Psoas muscle (tissue), 8 donors: ENCODE data around the gene CENPX. TPM values are rescaled to one million over a fixed set of nuclear protein-coding genes. Genes with fewer than 3 reads are reported as not detected.
"Not testable (repeated sequence)": the region's sequence is repeated elsewhere in the genome, so short reads cannot be mapped to it uniquely, and the experiment has no call there.

ENCODE experiments used
- ATAC-seq, 4 donors: fragments of 200-7000 bp; cut with Tn5 transposase; one replicate each; pipeline ENCODE4 v1.9.1; 2020; ENCODE audit warnings: moderate library complexity in 3 of 4, mild to moderate bottlenecking in 2 of 4
- DNase-seq, 2 donors: peaks; one replicate each; pipeline ENCODE4 v3.0.0-alpha.2; 2020
- H3K27ac ChIP-seq: fragments of 200-600 bp; one replicate; pipeline ENCODE4 v1.8.0; 2022
- H3K27me3 ChIP-seq, 3 donors: fragments of 200-600 bp in 1 of 3; one replicate each; pipeline versions ENCODE4 v1.6.1 to v1.8.0; 2013 to 2022; ENCODE audit warnings: low read length in 2 of 3, mild to moderate bottlenecking in 2 of 3, moderate library complexity in 1 of 3; ENCODE audit not compliant: insufficient read depth in 3 of 3
- H3K36me3 ChIP-seq, 2 donors: fragments of 200-600 bp in 1 of 2; one replicate each; pipeline versions ENCODE4 v1.6.1 to v1.8.0; 2013 to 2022; ENCODE audit warnings: low read depth in 1 of 2, mild to moderate bottlenecking in 1 of 2, moderate library complexity in 1 of 2; ENCODE audit not compliant: insufficient read depth in 1 of 2
- H3K4me1 ChIP-seq: fragments of 200-600 bp; one replicate; pipeline ENCODE4 v1.8.0; 2022
- H3K4me3 ChIP-seq: fragments of 200-600 bp; one replicate; pipeline ENCODE4 v1.8.0; 2022; ENCODE audit warnings: mild to moderate bottlenecking
- H3K9me3 ChIP-seq: fragments of 200-600 bp; one replicate; pipeline ENCODE4 v1.8.0; 2022
- WGBS, 3 donors: extraction: QIAGEN DNeasy Blood & Tissue Kit; methylation state at CpG; one replicate each; pipeline versions ENCODE4 v1.1.6 to v1.1.7; 2013; 5-methylcytosine and 5-hydroxymethylcytosine counted together
- intact Hi-C, 2 donors: fragments of 100-400 bp; cut with DNase I; formaldehyde crosslinking; loops; one replicate each; pipeline versions ENCODE4 v1.11.0 to v1.14.2; 2022
- polyA plus RNA-seq, 3 donors: library from polyadenylated mRNA; stranded (reverse); fragments of 200-250 nt; gene quantifications; one replicate each; pipeline ENCODE4 v1.2.3, GENCODE V29; 2013
- total RNA-seq, 4 donors: library from RNA; stranded (reverse); fragmentation: NEBNext Ultra II Directional in 2 of 4; extraction: Animal tissue kit (Norgen Biotek cat#: 25700) in 2 of 4; gene quantifications; one replicate each; pipeline versions ENCODE4 v1.2.1 to v1.2.4, GENCODE V29; 2021 to 2023
- TF ChIP-seq, protein P1 (sequence below): fragments of 200-600 bp; IDR thresholded peaks from one replicate; pipeline ENCODE4 v1.8.0; 2022; ENCODE audit warnings: antibody characterized with exemption
- donor health status: healthy with polysubstance abuse.
- donor health status: DM: no; HTN: no; CAD: no; lungs with moderate emphysema.
- donor health status: Bipolar disorder and iron deficiency.
- donor health status: healthy.
- donor health status: DM: yes; HTN: yes; CAD: no.
- donor health status: DM: no; HTN: no; CAD: no.
- donor health status: DM: no; HTN: no; CAD: no.
- donor health status: DM: yes; HTN: yes; CAD: no.

CENPX gene
- total and polyA plus RNA-seq, 7 donors: 15.9 to 79.4 (median 24.6) TPM

DNA sequence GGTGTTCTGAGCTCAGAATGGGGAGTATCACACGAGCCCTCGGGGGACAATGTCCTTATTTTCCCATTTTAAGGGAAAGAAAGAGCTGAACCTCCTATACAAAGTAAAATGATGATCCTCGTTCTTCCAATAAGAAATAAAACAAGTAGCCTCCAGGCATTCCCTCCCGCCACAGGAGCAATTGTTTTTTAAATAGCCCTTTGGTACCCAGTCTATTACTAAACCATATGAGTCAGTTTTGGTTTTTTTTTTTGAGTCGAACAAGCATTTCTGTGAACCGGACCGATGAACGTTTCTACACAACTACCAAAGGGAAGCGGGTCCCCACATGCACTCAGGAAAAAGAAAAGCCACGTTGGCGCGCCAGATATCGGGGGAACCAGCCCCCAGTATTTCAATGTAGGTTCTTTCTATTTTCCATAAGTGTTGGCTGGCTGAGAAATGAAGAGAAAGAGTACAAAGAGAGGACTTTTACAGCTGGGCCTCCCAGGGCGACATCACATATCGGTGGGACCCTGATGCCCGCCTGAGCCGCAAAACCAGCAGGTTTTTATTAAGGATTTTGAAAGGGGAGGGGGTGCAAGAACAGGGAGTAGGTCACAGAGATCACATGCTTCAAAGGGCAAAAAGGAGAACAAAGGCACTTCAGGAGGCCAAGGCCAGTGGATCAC is 18.6 kb upstream of the CENPX start:
- no peak overlapping the region for H3K4me3 ChIP-seq
- no peaks in the 10 kb centered on the region for H3K27me3 ChIP-seq
- intact Hi-C loops: no loop called here
- DNase-seq: no peak
- 83 to 84% (median 84%) methylated on average over 17 of the region's 17 CpGs for WGBS, 3 donors
- no peaks in the 10 kb centered on the region for H3K36me3 ChIP-seq
- peaks cover 6% of the 10 kb centered on the region for H3K4me1 ChIP-seq
- no peak for ATAC-seq
- H3K9me3 ChIP-seq: no peaks in the 10 kb centered on the region
- TF ChIP-seq, protein P1, sequence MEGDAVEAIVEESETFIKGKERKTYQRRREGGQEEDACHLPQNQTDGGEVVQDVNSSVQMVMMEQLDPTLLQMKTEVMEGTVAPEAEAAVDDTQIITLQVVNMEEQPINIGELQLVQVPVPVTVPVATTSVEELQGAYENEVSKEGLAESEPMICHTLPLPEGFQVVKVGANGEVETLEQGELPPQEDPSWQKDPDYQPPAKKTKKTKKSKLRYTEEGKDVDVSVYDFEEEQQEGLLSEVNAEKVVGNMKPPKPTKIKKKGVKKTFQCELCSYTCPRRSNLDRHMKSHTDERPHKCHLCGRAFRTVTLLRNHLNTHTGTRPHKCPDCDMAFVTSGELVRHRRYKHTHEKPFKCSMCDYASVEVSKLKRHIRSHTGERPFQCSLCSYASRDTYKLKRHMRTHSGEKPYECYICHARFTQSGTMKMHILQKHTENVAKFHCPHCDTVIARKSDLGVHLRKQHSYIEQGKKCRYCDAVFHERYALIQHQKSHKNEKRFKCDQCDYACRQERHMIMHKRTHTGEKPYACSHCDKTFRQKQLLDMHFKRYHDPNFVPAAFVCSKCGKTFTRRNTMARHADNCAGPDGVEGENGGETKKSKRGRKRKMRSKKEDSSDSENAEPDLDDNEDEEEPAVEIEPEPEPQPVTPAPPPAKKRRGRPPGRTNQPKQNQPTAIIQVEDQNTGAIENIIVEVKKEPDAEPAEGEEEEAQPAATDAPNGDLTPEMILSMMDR: no peak
- H3K27ac ChIP-seq: no peak overlapping the region

DNA sequence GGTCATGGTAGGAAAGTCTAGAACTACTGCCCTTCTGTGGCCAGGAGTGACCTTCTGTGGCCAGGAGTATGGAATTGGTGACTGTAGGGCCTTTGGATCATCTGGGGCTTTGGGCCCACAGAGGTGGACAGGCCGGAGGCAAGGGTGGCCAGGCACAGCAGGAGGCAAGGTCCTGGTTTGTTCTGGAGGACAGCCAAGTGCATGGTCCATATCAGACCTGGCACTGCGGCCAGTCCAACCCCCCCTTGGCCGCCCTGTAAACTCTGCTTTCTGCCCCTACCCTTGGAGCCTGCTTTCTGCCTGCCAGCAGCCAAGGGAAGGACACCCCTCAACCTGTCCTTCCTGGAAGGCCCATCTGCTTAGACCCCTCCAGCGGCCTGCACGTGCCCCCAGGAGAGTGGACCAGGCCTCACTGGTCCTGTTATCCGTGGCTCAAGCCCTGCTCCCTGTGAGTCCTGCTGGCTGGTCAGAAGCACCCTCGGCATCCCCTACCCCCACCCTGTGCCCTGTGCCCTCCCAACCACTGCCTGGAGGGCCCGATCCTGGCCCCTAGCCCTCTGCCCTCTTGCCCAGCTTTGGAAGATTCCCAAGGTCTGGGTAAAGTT is 17.1 kb upstream of the CENPX start:
- WGBS, 3 donors: 89 to 95% (median 95%) methylated on average over 8 of the region's 8 CpGs
- ATAC-seq: no peak

DNA sequence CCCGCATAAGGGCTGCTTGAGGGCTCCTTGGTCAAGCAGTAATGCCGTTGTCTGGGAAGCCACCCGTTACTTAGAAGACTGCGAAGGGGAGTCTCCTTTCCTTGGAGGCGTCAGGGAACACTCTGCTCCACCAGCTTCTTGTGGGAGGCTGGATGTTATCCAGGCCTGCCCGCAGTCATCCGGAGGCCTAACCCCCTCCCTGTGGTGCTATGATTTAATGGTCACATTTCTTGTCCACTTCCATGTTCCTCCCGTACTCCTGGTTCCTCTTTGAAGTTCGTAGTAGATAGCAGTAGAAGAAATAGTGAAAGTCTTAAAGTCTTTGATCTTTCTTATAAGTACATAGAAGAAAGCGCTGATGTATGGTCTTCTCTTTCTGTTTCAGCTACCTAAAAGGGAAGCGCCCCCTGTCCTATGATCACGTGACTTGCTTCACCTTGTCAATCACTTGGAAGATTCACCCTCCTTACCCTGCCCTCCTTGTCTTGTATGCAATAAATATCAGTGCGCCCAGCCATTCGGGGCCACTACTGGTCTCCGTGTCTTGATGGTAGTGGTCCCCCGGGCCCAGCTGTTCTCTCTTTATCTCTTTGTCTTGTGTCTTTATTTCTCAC is 16.2 kb upstream of the CENPX start:
- DNase-seq, H3K9me3 ChIP-seq, H3K4me3 ChIP-seq, ATAC-seq, H3K36me3 ChIP-seq, H3K27me3 ChIP-seq, H3K27ac ChIP-seq: not testable (repeated sequence)
- intact Hi-C loops: loop anchor here in 1 of 2 donors (10.0 kb wide), 1 partner anchor 266 kb away; no protein-coding TSS in a partner anchor
- 86 to 92% (median 90%) methylated on average over 16 of the region's 16 CpGs for WGBS, 3 donors
- H3K4me1 ChIP-seq: peaks cover 12% of the 10 kb centered on the region

More for the DNA sequence above, 17.1 kb upstream of the CENPX start:
- intact Hi-C loops: loop anchor here in 1 of 2 donors (10.0 kb wide), 1 partner anchor 265 kb away; no protein-coding TSS in a partner anchor
- peaks cover 0 to 7% of the 10 kb centered on the region in 2 donors for H3K36me3 ChIP-seq
- TF ChIP-seq, protein P1: no peak
- no peaks in the 10 kb centered on the region for H3K9me3 ChIP-seq
- H3K4me3 ChIP-seq: no peak overlapping the region
- H3K4me1 ChIP-seq: peaks cover 12% of the 10 kb centered on the region
- H3K27me3 ChIP-seq: no peaks in the 10 kb centered on the region
- no peak overlapping the region for H3K27ac ChIP-seq
- no peak for DNase-seq

DNA sequence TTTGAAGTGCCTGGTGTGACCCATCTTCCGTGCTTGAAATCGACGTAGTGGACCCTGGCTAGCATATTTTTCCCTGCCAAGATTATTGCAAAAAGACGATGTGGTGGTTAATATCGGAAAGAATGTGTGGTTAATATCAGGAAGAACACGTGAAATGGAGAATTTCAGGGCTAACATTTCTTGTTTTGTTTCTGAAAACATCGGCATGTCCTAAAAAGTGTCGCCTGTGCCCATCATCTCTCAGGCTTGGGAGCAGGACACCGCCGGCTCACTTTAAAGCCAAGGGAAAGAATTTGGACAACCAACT is 15.2 kb upstream of the CENPX start:
- H3K27me3 ChIP-seq: peaks cover 0 to 1% (median 0%) of the 10 kb centered on the region in 3 donors
- intact Hi-C loops: loop anchor here in 1 of 2 donors (10.0 kb wide), 1 partner anchor 267 kb away; no protein-coding TSS in a partner anchor
- 3 to 7% (median 4%) methylated on average over 10 of the region's 10 CpGs for WGBS, 3 donors
- H3K27ac ChIP-seq: peak overlapping the region; percentile 93
- peak overlapping the region; percentile 70 for H3K4me3 ChIP-seq
- no peaks in the 10 kb centered on the region for H3K9me3 ChIP-seq
- peaks cover 12% of the 10 kb centered on the region for H3K4me1 ChIP-seq
- TF ChIP-seq, protein P1: no peak
- H3K36me3 ChIP-seq: peaks cover 0 to 7% of the 10 kb centered on the region in 2 donors
- DNase-seq (no peak), ATAC-seq (no peak)
